NT2/D1 (cell line): ENCODE measurements around the gene ECHDC1.

Experiments used
- SUZ12 ChIP-seq: IDR thresholded peaks from 2 replicates; pipeline ENCODE4 v1.6.1; 2011; ENCODE audit not compliant: insufficient read length, insufficient read depth; ENCODE audit errors: extremely low read depth
- YY1 ChIP-seq: IDR thresholded peaks from 2 replicates; pipeline ENCODE4 v1.6.1; 2011; ENCODE audit not compliant: insufficient read length, insufficient read depth
- ZNF274 ChIP-seq: IDR thresholded peaks from 2 replicates; pipeline ENCODE4 v1.6.1; 2011; ENCODE audit warnings: mild to moderate bottlenecking, low read depth, low read length

GRCh38 chr6:127282184-127282583 is 61.2 kb downstream of the ECHDC1 start:
- TF ChIP-seq YY1 (no peak), ZNF274 (no peak), SUZ12 (no peak)
